Measurements from ENCODE around the gene ARL16.

ARL16 gene

DNA sequence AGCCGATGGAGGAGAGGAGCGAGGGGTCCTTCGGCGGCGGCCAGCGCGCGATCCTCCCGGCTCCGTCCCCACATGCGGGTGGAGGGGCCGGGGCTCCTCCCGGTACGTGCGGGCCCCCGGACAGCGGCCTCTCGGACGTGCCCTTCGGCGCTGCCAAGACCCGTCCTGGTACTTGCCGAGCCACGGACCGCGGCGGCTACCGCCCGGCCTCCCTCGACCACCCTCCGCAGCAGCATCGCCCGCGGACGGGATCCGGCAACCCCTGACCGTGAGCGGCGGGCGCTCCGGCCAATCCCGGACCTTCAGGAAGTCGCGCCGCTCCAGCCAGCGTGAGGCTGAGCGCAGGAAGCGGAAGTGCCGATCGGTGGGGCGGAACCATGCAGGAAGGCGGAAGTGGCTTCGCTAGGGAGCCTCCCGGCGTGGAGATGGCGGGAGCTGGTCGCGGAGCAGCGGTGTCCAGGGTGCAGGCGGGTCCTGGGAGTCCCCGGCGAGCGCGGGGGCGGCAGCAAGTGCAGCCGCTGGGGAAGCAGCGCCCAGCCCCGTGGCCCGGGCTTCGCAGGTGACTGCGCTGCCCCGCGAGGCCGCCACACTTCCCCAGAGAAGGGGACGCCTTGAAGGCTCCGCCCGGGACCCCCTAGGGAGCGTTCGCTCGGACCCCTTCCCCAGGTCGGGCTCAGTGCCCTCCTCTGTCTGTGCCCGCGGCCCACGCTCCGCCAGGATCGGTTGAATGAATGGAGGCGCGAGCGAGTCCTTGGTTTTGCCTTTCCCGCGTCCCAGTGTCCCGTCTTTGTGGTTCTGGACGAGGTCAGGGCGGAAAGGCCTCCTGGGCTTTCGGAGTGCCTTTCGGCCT is 17.0 kb downstream of the ARL16 start, which contains the start of the genes CCDC137 and OXLD1:
Gene CCDC137 (plus strand): TSS at position 396 of the 850 bp plus-strand sequence. CDS start 30 bp downstream, at position 426.
Gene OXLD1 (minus strand): TSS at position 264 of the 850 bp plus-strand sequence. CDS start 28 bp downstream, at position 236.
- DNase-seq (peak; percentile 97), ATAC-seq (peak; percentile 94)

DNA sequence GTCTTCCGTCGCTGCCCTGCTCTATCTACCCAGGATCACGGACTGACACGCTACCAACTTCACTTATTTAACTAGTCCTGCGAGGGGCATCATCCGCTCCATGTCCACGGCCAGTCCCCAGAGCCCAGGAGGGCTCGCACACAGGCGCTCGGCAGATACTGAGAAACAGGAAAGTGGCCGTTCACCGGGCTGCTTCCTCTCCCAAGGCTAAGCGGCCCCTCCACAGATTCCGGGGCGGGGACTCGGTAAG is 17.6 kb downstream of the ARL16 start:
- DNase-seq (no peak), ATAC-seq (peak; percentile 1)

DNA sequence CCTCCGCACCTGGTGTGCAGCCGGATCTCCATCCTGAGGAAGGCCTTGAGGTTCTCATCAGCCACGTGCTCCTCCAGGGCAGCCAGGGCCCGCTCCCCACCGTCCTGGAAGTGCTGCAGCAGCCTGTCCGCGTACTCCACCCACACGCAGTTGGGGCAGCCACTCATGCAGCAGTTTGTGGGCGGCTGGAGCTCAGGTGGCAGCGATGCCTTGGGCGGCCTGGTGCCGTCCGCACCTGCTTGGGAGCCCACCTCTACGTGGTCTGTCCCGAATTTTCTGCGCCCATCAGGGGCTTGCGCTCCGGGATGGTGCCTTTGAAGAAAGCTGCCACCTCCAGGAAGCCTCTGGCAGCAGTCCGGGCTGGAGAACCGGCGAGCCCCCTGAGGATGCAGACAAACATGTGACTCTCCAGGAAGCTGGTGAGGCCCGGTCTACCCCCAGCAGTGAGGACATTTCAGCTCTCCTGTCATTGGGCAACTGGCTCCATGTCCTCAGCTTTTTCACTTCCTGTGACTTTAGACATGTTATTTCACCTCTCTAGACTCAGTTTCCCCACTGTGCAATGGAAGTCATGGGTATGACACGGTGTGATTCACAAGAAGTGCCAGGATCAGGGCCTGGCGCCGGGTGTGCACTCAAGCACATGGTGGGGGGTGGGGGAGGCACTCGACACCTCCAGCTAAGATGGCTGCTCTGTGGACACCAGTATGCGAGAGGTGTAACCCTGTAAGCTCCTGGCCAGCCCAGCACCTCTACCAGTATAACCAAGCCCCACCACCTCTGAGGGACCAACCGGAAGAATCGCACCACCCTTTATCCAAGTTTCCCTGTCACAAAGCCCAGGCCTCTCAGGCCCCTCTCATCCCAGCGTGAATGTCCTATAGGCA is 18.1 kb downstream of the ARL16 start:
- peak; percentile 34 for ATAC-seq

DNA sequence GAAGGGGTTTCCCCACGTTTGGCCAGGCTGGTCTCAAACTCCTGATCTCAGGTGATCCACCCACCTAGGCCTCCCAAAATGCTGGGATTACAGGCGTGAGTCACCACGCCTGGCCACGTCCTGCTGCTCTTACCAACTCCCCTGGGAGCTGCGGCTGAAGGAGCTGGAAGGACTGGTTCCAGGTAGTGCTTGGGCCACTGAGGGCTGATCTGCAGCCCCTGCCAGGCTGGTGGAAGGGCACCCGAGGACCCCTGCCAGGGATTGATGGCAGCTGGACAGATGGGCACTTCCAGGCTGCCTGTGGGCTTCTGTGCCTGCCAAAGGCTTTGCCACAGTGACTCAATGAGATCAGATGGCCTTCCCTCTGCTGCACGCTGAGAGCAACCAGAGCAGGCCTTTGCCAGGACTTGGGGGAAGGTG is 19.5 kb downstream of the ARL16 start:
- DNase-seq (peak; percentile 26), ATAC-seq (no peak)

More for the DNA sequence above, 18.1 kb downstream of the ARL16 start:
- peak; percentile 74 for DNase-seq

DNA sequence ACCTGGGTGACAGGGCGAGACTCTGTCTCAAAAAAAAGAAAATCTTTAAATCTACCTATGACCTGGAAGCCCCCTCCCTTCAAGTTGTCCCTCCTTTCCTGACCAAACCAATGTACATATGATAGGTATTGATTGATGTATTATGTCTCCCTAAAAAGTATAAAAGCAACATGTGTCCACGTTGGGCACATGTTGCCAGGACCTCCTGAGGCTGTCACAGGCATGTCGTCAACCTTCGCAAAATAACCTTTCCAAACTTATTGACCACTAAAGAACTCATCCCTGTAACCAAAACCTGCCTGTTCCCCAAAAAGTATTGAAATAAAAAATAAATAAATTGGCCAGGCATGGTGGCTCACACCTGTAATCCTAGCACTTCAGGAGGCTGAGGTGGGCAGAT is 21.6 kb downstream of the ARL16 start:
- DNase-seq, result no peak
- no peak for ATAC-seq

DNA sequence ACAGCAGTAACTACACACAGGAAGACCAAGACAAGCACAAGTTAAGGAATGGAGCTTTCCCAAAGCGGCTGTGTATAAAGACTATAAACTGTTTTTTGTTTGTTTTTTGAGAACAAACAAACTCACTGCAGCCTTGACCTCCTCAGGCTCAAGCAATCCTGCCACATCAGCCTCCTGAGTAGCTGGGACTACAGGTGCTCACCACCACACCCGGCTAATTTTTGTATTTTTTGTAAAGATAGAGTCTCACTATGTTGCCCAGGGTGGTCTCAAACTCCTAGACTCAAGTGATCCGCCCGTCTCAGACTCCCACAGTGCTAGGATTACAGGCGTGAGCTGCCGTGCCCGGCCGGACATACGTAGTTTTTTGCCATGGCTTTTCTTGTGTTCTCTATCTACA is 23.2 kb downstream of the ARL16 start:
- no peak for DNase-seq
- no peak for ATAC-seq

DNA sequence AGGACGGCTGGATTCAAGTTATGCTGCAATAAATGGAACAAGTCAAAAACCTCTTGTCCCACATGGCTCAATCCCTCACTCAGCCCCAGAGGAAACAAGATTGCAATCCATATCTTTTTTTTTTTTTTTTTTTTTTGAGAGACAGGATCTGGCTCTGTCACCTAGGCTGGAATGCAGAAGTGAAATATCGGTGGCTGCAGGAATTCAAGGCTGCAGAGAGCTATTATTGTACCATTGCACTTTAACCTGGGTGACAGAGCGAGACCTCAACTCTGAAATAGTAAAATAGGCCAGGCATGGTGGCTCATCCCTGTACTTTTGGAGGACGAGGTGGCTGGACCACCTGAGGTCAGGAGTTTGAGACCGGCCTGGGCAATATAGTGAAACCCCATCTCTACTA is 24.6 kb downstream of the ARL16 start:
- DNase-seq (no peak), ATAC-seq (no peak)

DNA sequence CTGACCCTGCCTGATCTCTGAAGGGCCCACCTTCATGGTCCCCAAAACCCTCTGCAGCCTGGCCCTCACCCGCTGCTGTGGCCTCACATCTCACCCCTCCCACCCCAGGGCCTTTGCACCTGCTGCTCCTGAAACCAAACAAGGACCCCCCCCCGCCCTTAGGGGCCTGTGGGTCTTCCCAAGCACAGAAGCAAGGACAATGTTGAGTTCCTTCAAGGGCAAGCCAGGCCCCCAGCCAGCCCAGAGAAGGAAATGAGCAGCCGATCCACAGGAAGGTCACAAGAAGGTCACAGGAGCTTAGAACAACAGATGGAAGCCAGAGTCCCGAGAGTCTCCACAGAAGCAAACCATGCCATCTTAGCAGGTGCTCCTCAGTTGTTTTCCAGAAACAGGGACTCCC is 26.8 kb downstream of the ARL16 start:
- ATAC-seq, result no peak

DNA sequence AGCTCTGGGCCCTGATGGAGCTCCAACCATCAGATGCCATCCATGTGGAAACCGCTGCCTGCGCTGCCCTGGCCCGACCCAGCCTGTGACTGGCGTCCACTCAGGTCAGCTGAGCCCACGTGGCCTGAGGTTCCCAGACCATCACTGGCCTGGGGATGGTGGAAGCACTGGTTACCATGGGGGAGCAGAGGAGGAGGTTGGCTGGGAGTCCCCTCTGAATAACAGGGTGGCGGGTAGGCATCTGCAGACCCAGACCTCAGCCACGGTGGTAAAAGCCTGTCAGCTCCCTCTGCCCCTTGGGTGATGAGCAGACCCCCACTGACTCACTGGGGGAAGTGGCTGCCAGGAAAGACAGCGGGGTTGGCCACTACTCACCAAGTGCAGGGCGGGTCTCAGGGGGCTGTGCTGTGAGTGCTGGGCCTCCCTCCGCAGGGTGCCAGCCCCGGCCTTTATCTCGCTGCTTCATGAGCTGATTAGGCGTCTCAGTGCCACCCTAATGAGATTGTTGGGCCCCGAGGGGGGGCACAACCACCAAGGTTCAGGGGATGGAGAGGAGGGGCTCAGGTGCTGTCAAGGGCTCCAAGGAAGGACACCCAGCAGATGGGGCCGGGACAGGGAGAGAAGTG is 27.4 kb downstream of the ARL16 start, which contains the start of gene PDE6G:
Gene PDE6G (minus strand): TSS at position 425 of the 626 bp plus-strand sequence. CDS start 3,237 bp downstream, outside the sequence.
- DNase-seq, result no peak
- ATAC-seq, result no peak

More for the DNA sequence above, 26.8 kb downstream of the ARL16 start:
- DNase-seq, result no peak

DNA sequence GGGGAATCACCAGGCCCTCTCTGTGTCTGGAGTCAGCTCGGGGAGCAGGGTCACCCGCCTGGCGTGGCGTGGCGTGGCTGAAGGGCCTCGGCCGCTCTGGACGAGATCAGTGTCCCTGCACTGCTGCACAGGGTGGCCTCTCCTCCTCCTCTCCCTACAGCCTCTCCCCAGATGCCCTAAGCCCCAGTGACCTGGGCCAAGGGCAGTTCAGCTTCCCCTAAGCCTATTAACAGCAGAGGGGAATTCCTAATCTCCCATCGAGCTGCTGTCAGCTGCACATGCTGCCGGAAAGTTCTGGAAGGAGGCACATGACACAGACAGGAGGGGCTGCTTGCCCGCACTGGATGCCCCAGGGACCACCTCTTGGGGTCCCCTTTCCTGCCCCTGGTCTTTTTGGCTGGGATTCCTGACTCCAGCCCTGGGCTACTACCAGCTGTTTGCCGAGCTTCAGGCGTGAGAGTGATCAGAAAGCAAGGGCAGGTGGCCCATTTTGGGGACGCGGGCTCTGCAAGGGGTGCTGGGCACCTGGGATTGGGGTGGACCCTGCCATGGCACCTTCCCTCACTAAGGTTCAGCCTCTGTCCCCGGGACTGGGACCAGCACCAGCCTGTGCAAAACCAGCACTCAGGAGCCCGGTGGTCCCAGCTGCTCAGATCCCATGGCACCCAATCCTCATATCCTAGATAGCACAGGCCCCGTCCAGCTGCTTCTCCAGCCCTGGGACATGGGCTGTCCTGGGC is 28.0 kb downstream of the ARL16 start:
- no peak for DNase-seq
- no peak for ATAC-seq

DNA sequence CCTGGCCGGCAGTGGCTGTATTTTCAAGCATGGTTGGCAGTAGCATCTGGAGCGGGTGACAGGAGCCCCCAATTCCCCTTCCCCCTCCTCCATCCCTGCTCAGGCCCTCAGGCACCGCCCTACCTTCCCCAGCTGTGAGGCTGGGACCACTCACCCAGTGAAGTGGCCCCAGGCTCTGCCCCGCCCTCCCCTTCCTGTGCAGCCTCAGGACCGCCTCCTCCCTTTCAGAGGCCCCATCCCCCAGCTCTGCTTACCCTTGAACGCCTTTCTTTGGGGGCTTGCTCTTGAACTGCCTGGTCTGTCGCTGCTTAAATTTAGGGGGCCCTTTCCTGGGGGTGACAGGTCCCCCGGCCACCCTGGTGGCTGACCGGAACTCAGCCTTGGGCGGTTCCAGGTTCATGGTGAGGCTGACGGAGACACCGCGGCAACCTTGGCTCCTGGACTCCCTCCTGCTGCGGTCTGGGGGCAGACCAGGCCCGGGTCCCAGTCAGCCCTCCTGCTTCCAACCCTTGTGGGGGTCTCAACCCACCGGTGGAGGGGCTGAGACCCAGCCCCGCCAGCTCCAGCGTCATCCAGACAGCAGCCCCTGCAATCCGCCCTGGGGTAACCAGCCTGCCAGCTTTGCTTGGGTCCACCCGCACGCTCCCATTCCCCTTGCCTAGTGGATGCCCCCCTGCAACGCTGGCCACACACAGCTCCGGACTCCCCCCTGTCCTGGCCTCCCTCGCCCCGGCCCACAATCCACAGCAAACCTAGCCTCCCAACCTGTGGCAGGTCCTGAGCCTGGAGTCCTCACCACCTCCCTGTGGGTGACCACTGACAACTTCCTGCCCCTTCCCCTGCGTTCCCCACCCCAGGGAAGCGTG is 30.5 kb downstream of the ARL16 start:
- ATAC-seq (peak; percentile 47), DNase-seq (peak; percentile 40)

DNA sequence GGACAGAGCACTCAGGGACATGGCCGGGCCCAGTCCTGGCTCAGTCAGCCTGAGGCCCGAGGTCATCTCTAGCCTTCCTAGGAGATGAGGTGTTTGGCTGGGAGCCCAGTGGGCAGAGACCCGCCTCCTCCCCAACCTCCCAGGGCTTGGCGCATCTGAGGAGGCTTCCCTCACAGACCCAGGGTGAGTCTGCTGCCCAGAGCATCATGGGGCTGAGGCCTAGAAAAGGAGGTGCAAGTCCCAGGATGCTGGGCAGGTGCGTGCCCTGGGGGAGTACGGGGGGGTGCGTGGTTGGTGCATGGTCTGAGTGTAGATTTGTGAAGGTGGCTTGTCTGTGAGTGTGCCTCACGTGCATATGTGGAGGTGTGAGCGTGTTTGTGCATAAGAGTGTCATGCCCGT is 31.9 kb downstream of the ARL16 start:
- DNase-seq, result no peak
- no peak for ATAC-seq

DNA sequence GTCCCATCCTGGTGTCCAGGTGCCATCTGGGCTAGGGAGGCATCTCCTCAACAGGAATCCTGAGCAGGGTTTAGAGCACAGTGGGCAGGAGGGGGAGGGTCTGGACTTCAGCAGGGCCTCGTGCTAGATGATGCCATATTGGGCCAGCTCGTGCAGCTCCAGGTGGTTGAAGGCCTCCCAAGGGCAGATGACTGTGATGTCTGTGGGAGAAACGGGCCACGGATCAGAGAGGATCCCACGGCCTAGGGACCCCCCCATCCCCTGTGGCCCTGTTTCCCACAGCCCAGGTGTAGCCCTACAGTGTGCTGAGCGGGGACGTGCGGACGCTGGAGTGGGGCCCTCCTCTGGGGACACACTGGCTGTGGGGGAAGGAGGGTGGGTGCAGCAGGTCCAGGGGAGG is 32.6 kb downstream of the ARL16 start:
- no peak for ATAC-seq

DNA sequence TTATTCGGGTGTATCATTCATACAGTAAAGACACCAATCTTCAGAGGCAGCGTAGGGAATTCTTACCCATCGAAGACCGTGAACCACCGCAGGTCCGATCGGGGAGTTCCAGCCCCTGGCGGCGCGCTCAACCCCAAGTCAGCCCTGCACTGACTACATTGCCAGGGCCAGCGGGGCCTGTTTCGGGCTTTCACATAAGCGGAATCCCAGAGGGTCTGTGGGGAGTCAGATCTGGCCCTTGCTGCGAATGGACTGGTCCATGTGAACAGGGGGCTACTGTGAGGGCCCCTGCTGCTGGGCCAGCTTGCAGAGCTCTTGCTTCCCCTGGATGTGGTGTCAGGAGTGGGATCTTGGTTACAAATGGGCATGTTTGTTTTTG is 34.9 kb downstream of the ARL16 start:
- DNase-seq, result no peak
- no peak for ATAC-seq

More for the DNA sequence above, 32.6 kb downstream of the ARL16 start:
- DNase-seq, result no peak

DNA sequence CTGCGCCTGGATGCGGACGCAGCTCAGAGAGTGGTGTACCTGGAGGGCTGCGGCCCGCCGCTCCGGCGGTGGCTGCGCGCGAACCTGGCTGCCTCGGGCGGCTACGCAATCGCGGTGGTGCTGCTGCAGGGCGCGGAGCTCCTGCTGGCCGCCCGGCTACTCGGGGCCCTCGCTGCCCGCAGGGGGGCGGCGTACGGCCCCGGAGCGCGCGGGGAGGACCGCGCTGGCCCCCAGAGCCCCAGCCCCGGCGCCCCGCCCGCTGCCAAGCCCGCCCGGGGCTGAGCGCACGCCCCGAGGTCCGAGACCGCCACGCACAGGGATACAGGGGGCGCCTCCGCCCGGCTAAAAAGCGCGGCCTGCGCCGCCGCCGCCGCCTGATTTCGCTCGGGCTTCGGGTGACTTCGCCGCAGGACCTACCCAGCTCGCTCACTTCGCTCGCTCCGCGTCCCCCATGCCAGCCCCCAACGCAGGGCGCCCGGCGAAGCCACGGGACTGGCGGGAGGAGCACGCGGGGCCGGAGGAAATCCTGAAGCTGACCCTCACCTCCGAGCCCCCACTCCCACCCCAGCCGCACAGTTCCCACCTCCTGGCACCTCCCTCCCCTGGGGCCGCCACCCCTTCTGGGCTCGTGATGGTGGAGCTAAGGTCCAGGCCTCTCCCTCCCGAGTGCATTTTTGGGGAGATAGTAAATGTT is 35.4 kb downstream of the ARL16 start:
- DNase-seq (no peak), ATAC-seq (no peak)

DNA sequence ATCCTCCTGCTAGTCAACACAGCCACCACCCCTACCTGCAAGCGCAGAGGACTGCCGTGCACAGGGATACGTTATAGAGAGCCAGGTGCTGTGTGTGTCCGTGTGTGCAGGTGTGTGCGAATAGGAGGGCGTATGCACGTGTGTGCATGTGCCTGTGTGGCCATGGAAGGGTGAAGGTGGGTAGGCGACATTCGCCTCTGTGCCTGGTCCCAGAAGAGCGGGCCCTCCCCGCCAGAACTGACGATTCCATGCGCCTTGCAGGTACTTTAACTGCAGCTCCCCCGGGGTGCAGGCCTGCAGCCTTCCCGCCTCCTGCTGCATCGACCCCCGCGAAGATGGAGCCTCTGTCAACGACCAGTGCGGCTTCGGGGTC is 36.0 kb downstream of the ARL16 start:
- ATAC-seq (no peak), DNase-seq (no peak)

DNA sequence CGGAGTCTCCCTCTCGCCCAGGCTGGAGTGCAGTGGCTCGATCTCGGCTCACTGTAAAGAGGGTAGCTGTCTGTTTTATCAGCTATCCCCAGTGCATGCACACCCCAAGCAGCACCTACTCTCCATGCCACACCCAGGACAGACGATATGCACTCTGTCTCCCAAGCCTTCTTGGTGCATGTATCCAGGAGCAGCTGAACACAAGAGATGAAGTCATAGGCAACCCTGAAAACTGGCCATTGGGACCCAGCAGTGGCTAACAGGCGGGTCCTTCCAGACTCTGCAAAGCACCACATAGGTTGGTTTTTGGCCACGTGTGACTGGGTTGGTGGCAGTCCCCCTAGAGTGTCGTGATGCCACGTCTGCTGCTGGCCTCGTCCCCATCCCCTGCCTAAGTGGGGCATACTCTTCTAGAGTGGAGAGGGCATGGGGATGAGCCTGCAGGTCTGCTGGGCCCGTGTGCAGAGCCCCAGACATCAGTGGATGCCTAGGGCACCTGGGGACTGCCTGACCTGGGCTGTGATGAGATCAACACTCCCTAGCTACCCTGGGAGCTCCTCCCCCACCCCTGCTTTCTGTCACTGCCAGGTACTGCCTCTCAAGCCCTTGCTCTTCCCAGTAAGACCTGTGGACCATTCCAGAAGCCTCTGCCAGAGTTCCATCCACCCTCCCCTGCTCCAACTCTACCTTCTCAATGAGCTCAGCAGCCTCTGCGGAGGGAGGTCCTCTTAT is 36.6 kb downstream of the ARL16 start:
- DNase-seq, result no peak
- ATAC-seq, result no peak

DNA sequence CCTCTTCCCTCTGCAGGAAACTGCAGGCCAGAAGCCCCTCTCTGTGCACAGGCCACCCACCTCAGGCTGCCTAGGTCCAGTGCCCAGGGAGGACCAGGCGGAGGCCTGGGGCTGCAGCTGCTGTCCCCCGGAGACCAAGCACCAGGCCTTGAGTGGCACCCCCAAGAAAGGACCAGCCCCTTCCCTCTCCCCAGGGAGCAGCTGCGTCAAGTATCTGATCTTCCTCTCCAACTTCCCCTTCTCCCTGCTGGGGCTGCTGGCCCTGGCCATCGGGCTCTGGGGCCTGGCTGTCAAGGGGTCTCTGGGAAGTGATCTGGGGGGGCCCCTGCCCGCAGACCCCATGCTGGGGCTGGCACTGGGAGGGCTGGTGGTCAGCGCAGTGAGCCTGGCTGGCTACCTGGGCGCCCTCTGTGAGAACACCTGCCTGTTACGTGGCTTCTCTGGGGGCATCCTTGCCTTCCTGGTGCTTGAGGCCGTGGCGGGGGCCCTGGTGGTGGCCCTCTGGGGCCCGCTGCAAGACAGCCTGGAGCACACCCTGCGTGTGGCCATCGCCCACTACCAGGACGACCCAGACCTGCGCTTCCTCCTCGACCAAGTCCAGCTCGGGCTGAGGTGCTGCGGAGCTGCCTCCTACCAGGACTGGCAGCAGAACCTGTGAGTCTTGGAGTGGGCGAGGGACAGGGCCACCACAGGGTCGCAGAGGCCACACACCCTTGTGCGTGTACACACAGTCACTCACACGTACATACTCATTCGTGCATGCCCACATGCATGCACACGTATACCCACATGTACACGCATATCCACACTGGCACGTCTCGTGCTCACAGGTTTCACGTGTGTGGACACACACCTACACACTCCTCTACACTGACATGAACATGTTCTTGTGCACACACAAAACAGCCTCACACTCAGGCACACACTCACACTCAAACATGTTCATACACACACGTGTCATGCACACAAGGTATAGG is 38.3 kb downstream of the ARL16 start:
- ATAC-seq, result no peak
- no peak for DNase-seq
